ENCODE measurements around the gene ENAM.

The ENAM gene

GRCh38 chr4:70667740-70668535 is 39.4 kb downstream of the ENAM start:
- TF ChIP-seq CTCF (IDR thresholded peaks at IDR 0.05; ENCODE audit: borderline replicate concordance, insufficient read depth, low read depth, low read length), result no peak

DNA sequence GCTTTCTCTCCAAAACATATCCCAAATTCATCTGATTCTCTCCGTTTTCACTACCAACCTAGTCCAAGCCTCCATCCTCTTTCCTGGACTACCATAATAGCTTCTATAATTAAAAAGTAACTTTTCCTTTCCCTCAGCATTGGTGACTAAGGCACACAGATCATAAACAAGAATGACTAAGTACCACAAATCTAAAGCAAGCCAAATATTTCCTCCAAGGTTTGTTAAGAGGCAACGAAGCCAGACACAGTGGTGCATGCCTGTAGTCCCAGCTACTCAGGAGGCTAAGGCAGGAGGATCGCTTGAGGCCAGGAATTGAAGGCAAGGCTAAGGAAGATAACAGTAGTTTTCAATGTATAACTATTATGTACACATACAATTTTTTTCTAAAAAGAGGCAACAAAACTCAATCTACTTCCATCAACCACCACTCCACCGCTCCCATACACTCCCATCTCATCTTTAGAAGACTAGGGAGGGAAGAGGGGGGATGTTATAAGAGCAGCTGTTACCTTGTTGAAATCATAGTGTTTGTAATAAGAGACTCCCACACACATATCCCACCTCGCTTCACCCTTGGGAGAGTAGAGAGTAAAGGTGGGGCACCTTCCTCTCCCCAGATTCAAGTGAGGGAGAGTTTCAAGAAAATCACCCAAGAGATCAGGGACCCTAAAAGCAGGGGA is 41.9 kb downstream of the ENAM start:
- H3K4me3 ChIP-seq (ENCODE audit: low read depth, low read length), result no peak overlapping the region
- no peak for TF ChIP-seq CTCF (IDR thresholded peaks at IDR 0.05; ENCODE audit: borderline replicate concordance, insufficient read depth, low read depth, low read length)

More at GRCh38 chr4:70667740-70668535, 39.4 kb downstream of the ENAM start:
- H3K4me3 ChIP-seq (ENCODE audit: low read depth, low read length), result no peak overlapping the region

GRCh38 chr4:70671091-70671490 is 42.5 kb downstream of the ENAM start:
- no peak for TF ChIP-seq CTCF (IDR thresholded peaks at IDR 0.05; ENCODE audit: borderline replicate concordance, insufficient read depth, low read depth, low read length)
- no peak overlapping the region for H3K4me3 ChIP-seq (ENCODE audit: low read depth, low read length)

DNA sequence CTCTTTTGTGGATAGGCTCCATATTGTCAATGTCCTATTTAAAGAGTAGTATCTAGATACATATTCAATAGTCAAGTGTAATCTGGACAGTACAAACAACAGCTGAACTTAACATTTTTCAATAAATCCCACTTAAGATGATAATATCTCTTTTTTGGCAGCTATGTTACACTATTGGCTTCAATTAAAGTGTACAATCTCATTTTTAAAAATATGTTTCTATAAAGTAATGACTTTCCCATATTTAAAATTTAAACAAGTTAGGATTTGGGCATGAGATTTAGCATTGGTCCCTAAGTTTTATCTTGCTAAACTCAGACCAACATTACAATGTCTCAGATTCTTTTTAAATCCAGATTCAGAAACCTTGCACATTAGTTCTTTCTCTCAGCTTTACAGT is 45.6 kb downstream of the ENAM start:
- no peak for TF ChIP-seq CTCF (IDR thresholded peaks at IDR 0.05; ENCODE audit: borderline replicate concordance, insufficient read depth, low read depth, low read length)
- no peak overlapping the region for H3K4me3 ChIP-seq (ENCODE audit: low read depth, low read length)

GRCh38 chr4:70674731-70675130 is 46.2 kb downstream of the ENAM start:
- H3K4me3 ChIP-seq (ENCODE audit: low read depth, low read length), result no peak overlapping the region
- no peak for TF ChIP-seq CTCF (IDR thresholded peaks at IDR 0.05; ENCODE audit: borderline replicate concordance, insufficient read depth, low read depth, low read length)

GRCh38 chr4:70676554-70677090 is 48.1 kb downstream of the ENAM start:
- no peak for TF ChIP-seq CTCF (IDR thresholded peaks at IDR 0.05; ENCODE audit: borderline replicate concordance, insufficient read depth, low read depth, low read length)
- no peak overlapping the region for H3K4me3 ChIP-seq (ENCODE audit: low read depth, low read length)

Data from GM12875 (cell line).